HEK293 (cell line): ENCODE measurements around the gene MRPL55.

Experiments
- EGR2 ChIP-seq: fragments of 450-650 bp; formaldehyde crosslinking; IDR thresholded peaks from 2 replicates; pipeline ENCODE4 v1.5.1; 2016; ENCODE audit warnings: low read depth, missing biosample characterization, missing genetic modification characterization
- GLIS1 ChIP-seq: fragments of 450-650 bp; formaldehyde crosslinking; IDR thresholded peaks from 2 replicates; pipeline ENCODE4 v1.5.1; 2016; ENCODE audit warnings: missing biosample characterization, missing genetic modification characterization
- KLF10 ChIP-seq: fragments of 450-650 bp; IDR thresholded peaks from 2 replicates; pipeline ENCODE4 v1.5.1; 2018; ENCODE audit warnings: missing biosample characterization, mild to moderate bottlenecking, missing genetic modification characterization
- MZF1 ChIP-seq: fragments of 450-650 bp; formaldehyde crosslinking; IDR thresholded peaks from 2 replicates; pipeline ENCODE4 v1.5.1; 2017; ENCODE audit warnings: missing biosample characterization, missing genetic modification characterization, borderline replicate concordance
- TRIM28 ChIP-seq: IDR thresholded peaks from 2 replicates; pipeline ENCODE4 v1.6.1; 2011; ENCODE audit warnings: low read length, control low read depth, borderline replicate concordance
- YY2 ChIP-seq: fragments of 450-650 bp; formaldehyde crosslinking; IDR thresholded peaks from 2 replicates; pipeline ENCODE4 v1.5.1; 2016; ENCODE audit warnings: missing biosample characterization, missing genetic modification characterization
- ZBTB7A ChIP-seq: fragments of 450-650 bp; formaldehyde crosslinking; IDR thresholded peaks from 2 replicates; pipeline ENCODE4 v1.5.1; 2016; ENCODE audit warnings: low read depth, missing biosample characterization, missing genetic modification characterization
- ZFP3 ChIP-seq: fragments of 450-650 bp; formaldehyde crosslinking; IDR thresholded peaks from 2 replicates; pipeline ENCODE4 v1.5.1; 2016; ENCODE audit warnings: low read depth, missing biosample characterization, missing genetic modification characterization
- ZNF121 ChIP-seq: fragments of 450-650 bp; formaldehyde crosslinking; IDR thresholded peaks from 2 replicates; pipeline ENCODE4 v1.5.1; 2016; ENCODE audit warnings: missing biosample characterization, missing genetic modification characterization
- ZNF138 ChIP-seq: fragments of 450-650 bp; formaldehyde crosslinking; IDR thresholded peaks from 2 replicates; pipeline ENCODE4 v1.5.1; 2016; ENCODE audit warnings: missing biosample characterization, missing genetic modification characterization, borderline replicate concordance
- ZNF16 ChIP-seq: fragments of 450-650 bp; formaldehyde crosslinking; IDR thresholded peaks from 2 replicates; pipeline ENCODE4 v1.5.1; 2016; ENCODE audit warnings: low read depth, missing biosample characterization, missing genetic modification characterization
- ZNF184 ChIP-seq: fragments of 450-650 bp; IDR thresholded peaks from 2 replicates; pipeline ENCODE4 v1.5.1; 2018; ENCODE audit warnings: missing biosample characterization, mild to moderate bottlenecking, missing genetic modification characterization
- ZNF23 ChIP-seq: fragments of 450-650 bp; formaldehyde crosslinking; IDR thresholded peaks from 2 replicates; pipeline ENCODE4 v1.5.1; 2016; ENCODE audit warnings: missing biosample characterization, missing genetic modification characterization, borderline replicate concordance
- ZNF335 ChIP-seq: fragments of 450-650 bp; formaldehyde crosslinking; conservative IDR thresholded peaks from 2 replicates; pipeline ENCODE4 v1.5.1; 2016; ENCODE audit warnings: missing biosample characterization, missing genetic modification characterization
- ZNF394 ChIP-seq: fragments of 450-650 bp; formaldehyde crosslinking; IDR thresholded peaks from 2 replicates; pipeline ENCODE4 v1.5.1; 2016; ENCODE audit warnings: missing biosample characterization, missing genetic modification characterization, mild to moderate bottlenecking, moderate library complexity, borderline replicate concordance
- ZNF501 ChIP-seq: fragments of 450-650 bp; formaldehyde crosslinking; IDR thresholded peaks from 2 replicates; pipeline ENCODE4 v1.5.1; 2016; ENCODE audit warnings: missing biosample characterization, missing genetic modification characterization
- ZNF549 ChIP-seq: fragments of 450-650 bp; IDR thresholded peaks from 2 replicates; pipeline ENCODE4 v1.5.1; 2018; ENCODE audit warnings: missing biosample characterization, missing genetic modification characterization, mild to moderate bottlenecking, inconsistent platforms, moderate library complexity
- ZNF558 ChIP-seq: fragments of 450-650 bp; formaldehyde crosslinking; IDR thresholded peaks from 2 replicates; pipeline ENCODE4 v1.5.1; 2016; ENCODE audit warnings: missing biosample characterization, missing genetic modification characterization
- ZNF560 ChIP-seq: fragments of 450-650 bp; formaldehyde crosslinking; IDR thresholded peaks from 2 replicates; pipeline ENCODE4 v1.5.1; 2017; ENCODE audit warnings: missing biosample characterization, missing genetic modification characterization, borderline replicate concordance
- ZNF561 ChIP-seq: fragments of 450-650 bp; IDR thresholded peaks from 2 replicates; pipeline ENCODE4 v1.5.1; 2018; ENCODE audit warnings: missing biosample characterization, missing genetic modification characterization, borderline replicate concordance
- ZNF585B ChIP-seq: fragments of 450-650 bp; formaldehyde crosslinking; IDR thresholded peaks from 2 replicates; pipeline ENCODE4 v1.5.1; 2016; ENCODE audit warnings: missing biosample characterization, missing genetic modification characterization
- ZNF664 ChIP-seq: fragments of 450-650 bp; formaldehyde crosslinking; IDR thresholded peaks from 2 replicates; pipeline ENCODE4 v1.5.1; 2016; ENCODE audit warnings: missing biosample characterization, missing genetic modification characterization
- ZNF76 ChIP-seq: fragments of 450-650 bp; formaldehyde crosslinking; IDR thresholded peaks from 2 replicates; pipeline ENCODE4; 2016; ENCODE audit warnings: low read depth, missing biosample characterization, missing genetic modification characterization, borderline replicate concordance
- ZNF785 ChIP-seq: fragments of 450-650 bp; formaldehyde crosslinking; IDR thresholded peaks from 2 replicates; pipeline ENCODE4 v1.5.1; 2016; ENCODE audit warnings: missing biosample characterization, missing genetic modification characterization
- ZNF792 ChIP-seq: fragments of 450-650 bp; formaldehyde crosslinking; IDR thresholded peaks from 2 replicates; pipeline ENCODE4 v1.5.1; 2016; ENCODE audit warnings: missing biosample characterization, missing genetic modification characterization
- ZXDB ChIP-seq: fragments of 450-650 bp; formaldehyde crosslinking; IDR thresholded peaks from 2 replicates; pipeline ENCODE4 v1.5.1; 2016; ENCODE audit warnings: missing biosample characterization, missing genetic modification characterization
- TF ChIP-seq, protein P1 (sequence below): fragments of 450-650 bp; formaldehyde crosslinking; IDR thresholded peaks from 2 replicates; pipeline ENCODE4 v1.5.1; 2016; ENCODE audit warnings: missing biosample characterization, missing genetic modification characterization
- TF ChIP-seq, protein P2 (sequence below): fragments of 450-650 bp; formaldehyde crosslinking; IDR thresholded peaks from 2 replicates; pipeline ENCODE4 v1.5.1; 2016; ENCODE audit warnings: missing biosample characterization, missing genetic modification characterization
- TF ChIP-seq, protein P3 (sequence below): fragments of 450-650 bp; formaldehyde crosslinking; IDR thresholded peaks from 2 replicates; pipeline ENCODE4 v1.5.1; 2016; ENCODE audit warnings: missing biosample characterization, missing genetic modification characterization
- TF ChIP-seq, protein P4 (sequence below): fragments of 450-650 bp; formaldehyde crosslinking; IDR thresholded peaks from 2 replicates; pipeline ENCODE4 v1.5.1; 2016; ENCODE audit warnings: missing biosample characterization, missing genetic modification characterization
- TF ChIP-seq, protein P5 (sequence below): fragments of 450-650 bp; formaldehyde crosslinking; IDR thresholded peaks from 2 replicates; pipeline ENCODE4 v1.5.1; 2016; ENCODE audit warnings: missing biosample characterization, missing genetic modification characterization, low read depth

MRPL55 gene

DNA sequence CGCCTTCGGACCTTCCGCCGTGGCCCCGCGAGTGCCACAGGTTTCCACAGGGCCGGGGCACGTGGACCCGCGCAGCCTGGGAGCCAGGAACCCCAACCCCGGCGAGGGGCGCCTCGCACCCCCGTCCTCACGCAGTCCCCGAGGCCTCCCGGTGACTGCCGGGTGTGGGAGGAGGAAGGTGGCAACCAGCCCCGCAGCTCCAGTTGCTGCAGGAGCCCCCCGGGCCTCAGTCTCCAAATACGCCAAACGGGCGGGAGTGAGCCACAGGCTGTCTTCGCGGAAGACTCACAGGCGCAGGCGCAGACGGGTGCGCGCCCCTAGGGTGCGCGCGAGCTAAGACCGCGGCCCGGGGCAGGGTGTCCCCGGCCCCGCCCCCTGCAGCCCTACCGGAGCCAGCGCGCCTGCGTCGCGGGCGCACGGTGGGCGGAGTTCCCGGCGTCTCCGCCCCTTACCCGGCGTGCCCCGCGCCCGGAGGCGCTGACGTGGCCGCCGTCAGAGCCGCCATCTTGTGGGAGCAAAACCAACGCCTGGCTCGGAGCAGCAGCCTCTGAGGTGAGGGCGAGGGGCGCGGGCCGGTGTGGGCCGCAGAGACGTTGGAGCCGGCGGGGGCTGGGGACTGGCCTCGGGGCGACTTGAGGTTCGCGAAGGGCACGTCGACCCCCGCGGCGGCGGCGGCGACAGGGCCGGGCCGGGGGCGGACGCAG is 26.7 kb downstream of the MRPL55 start, which contains the start of gene ARF1 (continued):
- TF ChIP-seq, protein P1, sequence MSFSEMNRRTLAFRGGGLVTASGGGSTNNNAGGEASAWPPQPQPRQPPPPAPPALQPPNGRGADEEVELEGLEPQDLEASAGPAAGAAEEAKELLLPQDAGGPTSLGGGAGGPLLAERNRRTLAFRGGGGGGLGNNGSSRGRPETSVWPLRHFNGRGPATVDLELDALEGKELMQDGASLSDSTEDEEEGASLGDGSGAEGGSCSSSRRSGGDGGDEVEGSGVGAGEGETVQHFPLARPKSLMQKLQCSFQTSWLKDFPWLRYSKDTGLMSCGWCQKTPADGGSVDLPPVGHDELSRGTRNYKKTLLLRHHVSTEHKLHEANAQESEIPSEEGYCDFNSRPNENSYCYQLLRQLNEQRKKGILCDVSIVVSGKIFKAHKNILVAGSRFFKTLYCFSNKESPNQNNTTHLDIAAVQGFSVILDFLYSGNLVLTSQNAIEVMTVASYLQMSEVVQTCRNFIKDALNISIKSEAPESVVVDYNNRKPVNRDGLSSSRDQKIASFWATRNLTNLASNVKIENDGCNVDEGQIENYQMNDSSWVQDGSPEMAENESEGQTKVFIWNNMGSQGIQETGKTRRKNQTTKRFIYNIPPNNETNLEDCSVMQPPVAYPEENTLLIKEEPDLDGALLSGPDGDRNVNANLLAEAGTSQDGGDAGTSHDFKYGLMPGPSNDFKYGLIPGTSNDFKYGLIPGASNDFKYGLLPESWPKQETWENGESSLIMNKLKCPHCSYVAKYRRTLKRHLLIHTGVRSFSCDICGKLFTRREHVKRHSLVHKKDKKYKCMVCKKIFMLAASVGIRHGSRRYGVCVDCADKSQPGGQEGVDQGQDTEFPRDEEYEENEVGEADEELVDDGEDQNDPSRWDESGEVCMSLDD (tag by site-specific recombination): peak; percentile 91
- TF ChIP-seq ZBTB7A: peak; percentile 79
- TF ChIP-seq KLF10: peak; percentile 72
- no peak for TF ChIP-seq ZNF23 (tag by site-specific recombination)
- no peak for TF ChIP-seq EGR2
- peak; percentile 74; the same call in 1 of the 2 replicates for TF ChIP-seq ZNF121 (tag by site-specific recombination)
- peak; percentile 62 for TF ChIP-seq ZNF561 (tag by site-specific recombination)
- TF ChIP-seq ZNF335 (tag by site-specific recombination): peak; percentile 87
- peak; percentile 11; the same call in 1 of the 2 replicates for TF ChIP-seq ZNF585B
- peak; percentile 84 for TF ChIP-seq YY2 (tag by site-specific recombination)
- TF ChIP-seq ZNF501 (tag by site-specific recombination): peak; percentile 95
- TF ChIP-seq ZNF76 (tag by site-specific recombination): peak; percentile 89
- TF ChIP-seq, protein P2, sequence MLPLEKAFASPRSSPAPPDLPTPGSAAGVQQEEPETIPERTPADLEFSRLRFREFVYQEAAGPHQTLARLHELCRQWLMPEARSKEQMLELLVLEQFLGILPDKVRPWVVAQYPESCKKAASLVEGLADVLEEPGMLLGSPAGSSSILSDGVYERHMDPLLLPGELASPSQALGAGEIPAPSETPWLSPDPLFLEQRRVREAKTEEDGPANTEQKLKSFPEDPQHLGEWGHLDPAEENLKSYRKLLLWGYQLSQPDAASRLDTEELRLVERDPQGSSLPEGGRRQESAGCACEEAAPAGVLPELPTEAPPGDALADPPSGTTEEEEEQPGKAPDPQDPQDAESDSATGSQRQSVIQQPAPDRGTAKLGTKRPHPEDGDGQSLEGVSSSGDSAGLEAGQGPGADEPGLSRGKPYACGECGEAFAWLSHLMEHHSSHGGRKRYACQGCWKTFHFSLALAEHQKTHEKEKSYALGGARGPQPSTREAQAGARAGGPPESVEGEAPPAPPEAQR (tag by site-specific recombination): 0 out of 2 replicates have a peak, but pooled peaks have one; percentile 34
- TF ChIP-seq ZNF184: no peak
- peak; percentile 88; the same call in 1 of the 2 replicates for TF ChIP-seq ZXDB (tag by site-specific recombination)
- TF ChIP-seq ZNF16: 0 out of 2 replicates have a peak, but pooled peaks have one; percentile 22
- TF ChIP-seq, protein P3, sequence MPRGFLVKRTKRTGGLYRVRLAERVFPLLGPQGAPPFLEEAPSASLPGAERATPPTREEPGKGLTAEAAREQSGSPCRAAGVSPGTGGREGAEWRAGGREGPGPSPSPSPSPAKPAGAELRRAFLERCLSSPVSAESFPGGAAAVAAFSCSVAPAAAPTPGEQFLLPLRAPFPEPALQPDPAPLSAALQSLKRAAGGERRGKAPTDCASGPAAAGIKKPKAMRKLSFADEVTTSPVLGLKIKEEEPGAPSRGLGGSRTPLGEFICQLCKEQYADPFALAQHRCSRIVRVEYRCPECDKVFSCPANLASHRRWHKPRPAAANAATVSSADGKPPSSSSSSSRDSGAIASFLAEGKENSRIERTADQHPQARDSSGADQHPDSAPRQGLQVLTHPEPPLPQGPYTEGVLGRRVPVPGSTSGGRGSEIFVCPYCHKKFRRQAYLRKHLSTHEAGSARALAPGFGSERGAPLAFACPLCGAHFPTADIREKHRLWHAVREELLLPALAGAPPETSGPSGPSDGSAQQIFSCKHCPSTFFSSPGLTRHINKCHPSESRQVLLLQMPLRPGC: peak; percentile 40
- peak; percentile 71; the same call in 1 of the 2 replicates for TF ChIP-seq ZNF792 (tag by site-specific recombination)
- TF ChIP-seq, protein P4, sequence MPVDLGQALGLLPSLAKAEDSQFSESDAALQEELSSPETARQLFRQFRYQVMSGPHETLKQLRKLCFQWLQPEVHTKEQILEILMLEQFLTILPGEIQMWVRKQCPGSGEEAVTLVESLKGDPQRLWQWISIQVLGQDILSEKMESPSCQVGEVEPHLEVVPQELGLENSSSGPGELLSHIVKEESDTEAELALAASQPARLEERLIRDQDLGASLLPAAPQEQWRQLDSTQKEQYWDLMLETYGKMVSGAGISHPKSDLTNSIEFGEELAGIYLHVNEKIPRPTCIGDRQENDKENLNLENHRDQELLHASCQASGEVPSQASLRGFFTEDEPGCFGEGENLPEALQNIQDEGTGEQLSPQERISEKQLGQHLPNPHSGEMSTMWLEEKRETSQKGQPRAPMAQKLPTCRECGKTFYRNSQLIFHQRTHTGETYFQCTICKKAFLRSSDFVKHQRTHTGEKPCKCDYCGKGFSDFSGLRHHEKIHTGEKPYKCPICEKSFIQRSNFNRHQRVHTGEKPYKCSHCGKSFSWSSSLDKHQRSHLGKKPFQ (tag by site-specific recombination): no peak
- no peak for TF ChIP-seq ZFP3 (tag by site-specific recombination)
- TF ChIP-seq ZNF394 (tag by site-specific recombination): 0 out of 2 replicates have a peak, but pooled peaks have one; percentile 30
- TF ChIP-seq ZNF785 (tag by site-specific recombination): peak; percentile 74; the same call in 1 of the 2 replicates
- no peak for TF ChIP-seq TRIM28
- no peak for TF ChIP-seq MZF1
- TF ChIP-seq, protein P5, sequence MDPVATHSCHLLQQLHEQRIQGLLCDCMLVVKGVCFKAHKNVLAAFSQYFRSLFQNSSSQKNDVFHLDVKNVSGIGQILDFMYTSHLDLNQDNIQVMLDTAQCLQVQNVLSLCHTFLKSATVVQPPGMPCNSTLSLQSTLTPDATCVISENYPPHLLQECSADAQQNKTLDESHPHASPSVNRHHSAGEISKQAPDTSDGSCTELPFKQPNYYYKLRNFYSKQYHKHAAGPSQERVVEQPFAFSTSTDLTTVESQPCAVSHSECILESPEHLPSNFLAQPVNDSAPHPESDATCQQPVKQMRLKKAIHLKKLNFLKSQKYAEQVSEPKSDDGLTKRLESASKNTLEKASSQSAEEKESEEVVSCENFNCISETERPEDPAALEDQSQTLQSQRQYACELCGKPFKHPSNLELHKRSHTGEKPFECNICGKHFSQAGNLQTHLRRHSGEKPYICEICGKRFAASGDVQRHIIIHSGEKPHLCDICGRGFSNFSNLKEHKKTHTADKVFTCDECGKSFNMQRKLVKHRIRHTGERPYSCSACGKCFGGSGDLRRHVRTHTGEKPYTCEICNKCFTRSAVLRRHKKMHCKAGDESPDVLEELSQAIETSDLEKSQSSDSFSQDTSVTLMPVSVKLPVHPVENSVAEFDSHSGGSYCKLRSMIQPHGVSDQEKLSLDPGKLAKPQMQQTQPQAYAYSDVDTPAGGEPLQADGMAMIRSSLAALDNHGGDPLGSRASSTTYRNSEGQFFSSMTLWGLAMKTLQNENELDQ (tag by site-specific recombination): no peak
- TF ChIP-seq GLIS1 (tag by site-specific recombination): peak; percentile 16; the same call in 1 of the 2 replicates
- TF ChIP-seq ZNF138 (tag by site-specific recombination): no peak
- no peak for TF ChIP-seq ZNF664
- TF ChIP-seq ZNF558 (tag by site-specific recombination): no peak
- TF ChIP-seq ZNF549: no peak
- no peak for TF ChIP-seq ZNF560
